Measurements from ENCODE around the gene SLC14A1.

DNA sequence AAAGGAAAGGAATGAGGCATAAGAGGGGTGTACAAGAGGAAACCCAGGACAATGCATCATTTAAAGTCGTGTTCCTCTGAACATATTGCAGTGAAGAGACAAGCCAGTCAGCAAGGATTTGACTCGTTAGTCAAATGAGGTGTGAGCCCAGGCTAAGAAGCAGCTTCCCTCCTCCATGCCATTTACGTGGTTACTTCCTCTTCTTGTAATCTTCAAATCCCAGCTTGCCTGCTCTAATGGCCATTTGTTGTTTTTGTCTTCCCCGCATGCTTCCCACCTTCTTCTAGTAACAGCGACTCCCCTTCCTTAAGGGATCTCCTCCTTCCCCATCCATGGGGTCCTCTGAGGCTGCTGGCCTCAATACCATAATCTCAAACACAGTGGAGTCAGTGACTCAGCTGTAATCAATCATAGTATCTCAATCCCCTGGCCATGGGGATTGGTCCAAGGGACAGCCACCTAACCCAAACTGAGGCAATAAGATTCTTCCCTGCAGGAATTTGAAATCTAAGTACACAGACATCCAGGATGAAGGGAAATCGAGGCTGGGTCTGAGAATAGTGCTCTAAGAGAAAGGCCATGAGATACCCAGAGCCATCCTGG lies 37.6 kb downstream of the SLC14A1 start:
- no peak for TF ChIP-seq POLR2A (IDR thresholded peaks at IDR 0.05)
- TF ChIP-seq, protein P1, sequence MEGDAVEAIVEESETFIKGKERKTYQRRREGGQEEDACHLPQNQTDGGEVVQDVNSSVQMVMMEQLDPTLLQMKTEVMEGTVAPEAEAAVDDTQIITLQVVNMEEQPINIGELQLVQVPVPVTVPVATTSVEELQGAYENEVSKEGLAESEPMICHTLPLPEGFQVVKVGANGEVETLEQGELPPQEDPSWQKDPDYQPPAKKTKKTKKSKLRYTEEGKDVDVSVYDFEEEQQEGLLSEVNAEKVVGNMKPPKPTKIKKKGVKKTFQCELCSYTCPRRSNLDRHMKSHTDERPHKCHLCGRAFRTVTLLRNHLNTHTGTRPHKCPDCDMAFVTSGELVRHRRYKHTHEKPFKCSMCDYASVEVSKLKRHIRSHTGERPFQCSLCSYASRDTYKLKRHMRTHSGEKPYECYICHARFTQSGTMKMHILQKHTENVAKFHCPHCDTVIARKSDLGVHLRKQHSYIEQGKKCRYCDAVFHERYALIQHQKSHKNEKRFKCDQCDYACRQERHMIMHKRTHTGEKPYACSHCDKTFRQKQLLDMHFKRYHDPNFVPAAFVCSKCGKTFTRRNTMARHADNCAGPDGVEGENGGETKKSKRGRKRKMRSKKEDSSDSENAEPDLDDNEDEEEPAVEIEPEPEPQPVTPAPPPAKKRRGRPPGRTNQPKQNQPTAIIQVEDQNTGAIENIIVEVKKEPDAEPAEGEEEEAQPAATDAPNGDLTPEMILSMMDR (IDR thresholded peaks at IDR 0.05 in 4 of 5, conservative IDR thresholded peaks at IDR 0.05 in 1 of 5) = no peak
